Right renal pelvis (tissue), 4 donors: ENCODE measurements around the gene SDHA. TPM values are rescaled to one million over a fixed set of nuclear protein-coding genes. Genes with fewer than 3 reads are reported as not detected.
"Not testable (repeated sequence)": the region's sequence is repeated elsewhere in the genome, so short reads cannot be mapped to it uniquely, and the experiment has no call there.

Source experiments
- DNase-seq, 4 donors: peaks; one replicate each; pipeline ENCODE4 v3.0.0-alpha.2; 2013; ENCODE audit warnings: low read depth in 4 of 4, low spot score in 3 of 4, missing footprints in 1 of 4
- polyA plus RNA-seq, 4 donors: library from polyadenylated mRNA; unstranded; fragments of 120-200 nt; gene quantifications; one replicate each; pipeline ENCODE4 v1.2.1, GENCODE V29; 2013; ENCODE audit not compliant: insufficient read length in 4 of 4

SDHA gene
- polyA plus RNA-seq, 4 donors, result 131 to 152 (median 142) TPM

GRCh38 chr5:218457-219291 is 554 bp downstream of the SDHA start:
- DNase-seq, result no peak

- no peak for DNase-seq
These were observed 1.3 kb downstream of the SDHA start for GRCh38 chr5:219460-219863.

- no peak for DNase-seq
These were observed 1.9 kb downstream of the SDHA start for GRCh38 chr5:219991-220390.

- DNase-seq, result not testable (repeated sequence)
These were observed 5.0 kb downstream of the SDHA start for GRCh38 chr5:222951-223715.

- DNase-seq, result no peak
These were observed 5.7 kb downstream of the SDHA start for GRCh38 chr5:223791-224190.

GRCh38 chr5:225334-225733 is 7.2 kb downstream of the SDHA start:
- no peak for DNase-seq

- DNase-seq, result not testable (repeated sequence)
These were observed 9.3 kb downstream of the SDHA start for GRCh38 chr5:227375-227774.

GRCh38 chr5:228886-229285 is 10.8 kb downstream of the SDHA start:
- DNase-seq, result no peak

- DNase-seq, result no peak
These were observed 12.6 kb downstream of the SDHA start for GRCh38 chr5:230711-231110.

- DNase-seq, result no peak
These were observed 13.5 kb downstream of the SDHA start for GRCh38 chr5:231661-232060.

- not testable (repeated sequence) for DNase-seq
These were observed 15.3 kb downstream of the SDHA start for GRCh38 chr5:233426-233825.

- no peak for DNase-seq
These were observed 16.3 kb downstream of the SDHA start for GRCh38 chr5:234450-234849.

GRCh38 chr5:235527-235926 is 17.4 kb downstream of the SDHA start:
- DNase-seq, result not testable (repeated sequence)

GRCh38 chr5:237931-238330 is 19.8 kb downstream of the SDHA start:
- DNase-seq, result not testable (repeated sequence)

GRCh38 chr5:240550-240949 is 22.4 kb downstream of the SDHA start:
- DNase-seq, result not testable (repeated sequence)

GRCh38 chr5:241045-241669 is 23.0 kb downstream of the SDHA start:
- not testable (repeated sequence) for DNase-seq

GRCh38 chr5:243683-244367 is 25.7 kb downstream of the SDHA start:
- not testable (repeated sequence) for DNase-seq

GRCh38 chr5:245717-246116 is 27.6 kb downstream of the SDHA start:
- not testable (repeated sequence) for DNase-seq

GRCh38 chr5:250396-250795 is 32.3 kb downstream of the SDHA start:
- not testable (repeated sequence) for DNase-seq

- DNase-seq, result not testable (repeated sequence)
These were observed 32.9 kb downstream of the SDHA start for GRCh38 chr5:251016-251415.

GRCh38 chr5:251538-251937 is 33.4 kb downstream of the SDHA start:
- DNase-seq, result not testable (repeated sequence)
